ENCODE measurements around the gene CENPE.

CENPE gene

DNA sequence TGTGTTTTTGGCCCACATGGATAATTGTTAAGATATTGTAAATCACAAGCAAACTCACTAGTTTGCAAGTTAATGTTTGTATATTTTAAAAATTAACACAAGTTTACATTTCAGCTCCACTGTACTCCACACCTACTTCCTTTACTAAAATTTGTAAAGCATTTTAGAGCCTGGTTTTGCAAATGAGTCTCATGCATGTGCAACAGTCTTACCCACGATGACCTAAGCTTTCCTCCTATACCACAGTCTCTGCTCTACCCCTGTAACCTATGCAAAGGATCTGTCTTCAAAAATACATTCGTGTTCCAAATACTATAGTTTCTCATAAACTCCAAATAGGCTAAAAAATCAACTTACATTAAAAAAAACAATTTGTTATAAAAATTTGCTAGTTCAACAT lies 108.7 kb downstream of the CENPE start:
- no peak for TF ChIP-seq ZNF18 (tag by site-specific recombination; IDR thresholded peaks at IDR 0.05)
- TF ChIP-seq KLF9 (tag by site-specific recombination; IDR thresholded peaks at IDR 0.05; ENCODE audit: low read depth): no peak
- no peak for TF ChIP-seq ZNF580 (tag by site-specific recombination; IDR thresholded peaks at IDR 0.05)
- no peak for TF ChIP-seq ZSCAN18 (tag by site-specific recombination; IDR thresholded peaks at IDR 0.05)
- TF ChIP-seq ZNF529 (tag by site-specific recombination; IDR thresholded peaks at IDR 0.05; ENCODE audit: insufficient replicate concordance): no peak
- TF ChIP-seq, protein P1, sequence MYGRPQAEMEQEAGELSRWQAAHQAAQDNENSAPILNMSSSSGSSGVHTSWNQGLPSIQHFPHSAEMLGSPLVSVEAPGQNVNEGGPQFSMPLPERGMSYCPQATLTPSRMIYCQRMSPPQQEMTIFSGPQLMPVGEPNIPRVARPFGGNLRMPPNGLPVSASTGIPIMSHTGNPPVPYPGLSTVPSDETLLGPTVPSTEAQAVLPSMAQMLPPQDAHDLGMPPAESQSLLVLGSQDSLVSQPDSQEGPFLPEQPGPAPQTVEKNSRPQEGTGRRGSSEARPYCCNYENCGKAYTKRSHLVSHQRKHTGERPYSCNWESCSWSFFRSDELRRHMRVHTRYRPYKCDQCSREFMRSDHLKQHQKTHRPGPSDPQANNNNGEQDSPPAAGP (tag by site-specific recombination; IDR thresholded peaks at IDR 0.05): no peak
- TF ChIP-seq REST (tag by site-specific recombination; IDR thresholded peaks at IDR 0.05): no peak
- TF ChIP-seq TCF7L2 (IDR thresholded peaks at IDR 0.05; ENCODE audit: borderline replicate concordance, low read depth, low read length): no peak
- TF ChIP-seq ZBTB44 (tag by site-specific recombination; IDR thresholded peaks at IDR 0.05): no peak
- TF ChIP-seq ZNF530 (tag by site-specific recombination; IDR thresholded peaks at IDR 0.05; ENCODE audit: low read depth): no peak
- no peak overlapping the region for H3K27ac ChIP-seq (ENCODE audit: extremely low read depth, low read depth, low read length)
- H3K36me3 ChIP-seq (ENCODE audit: control insufficient read depth in 2 of 2, insufficient read depth in 1 of 2, low read length in 2 of 2): peaks cover 0 to 58% of the 10 kb centered on the region in 2 experiments; a peak in 1 of 3 replicates
- no peaks in the 10 kb centered on the region for H3K9me3 ChIP-seq (ENCODE audit: control insufficient read depth, insufficient read depth, low read depth, low read length)
- no peaks in the 10 kb centered on the region for H3K4me1 ChIP-seq (ENCODE audit: control insufficient read depth, insufficient read depth, low read length)
- POLR2A ChIA-PET: no interaction called here
- CTCF ChIA-PET: interaction anchor here (0.5 to 4.4 kb wide), 3 partner anchors 10 to 1406 kb away, joined by 3 to 21 read pairs (median 3); no protein-coding TSS in a partner anchor
- H3K4me3 ChIP-seq (ENCODE audit: low read depth, low read length): no peak overlapping the region

DNA sequence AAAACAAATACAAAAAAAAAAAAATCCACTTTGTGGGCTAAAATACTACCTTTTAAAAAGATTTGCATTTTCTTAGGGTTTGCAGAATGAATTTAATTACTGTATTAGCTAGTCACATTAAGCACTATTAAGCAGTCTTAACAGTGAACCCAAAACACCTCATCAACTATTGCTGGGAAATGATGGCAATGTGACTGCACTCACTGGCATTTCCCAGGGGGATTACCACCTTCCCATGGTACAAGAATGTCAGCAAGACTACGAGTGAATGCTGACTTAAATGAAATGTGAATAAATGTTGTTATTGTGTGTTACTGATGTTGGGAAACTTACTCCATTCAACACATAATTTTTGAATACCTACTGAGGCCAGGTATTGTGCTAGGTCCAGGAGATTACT lies 111.6 kb downstream of the CENPE start:
- CTCF ChIA-PET: no interaction called here
- H3K36me3 ChIP-seq (ENCODE audit: control insufficient read depth in 2 of 2, insufficient read depth in 1 of 2, low read length in 2 of 2): peaks cover 0 to 58% of the 10 kb centered on the region in 2 experiments; a peak in 1 of 3 replicates
- no peaks in the 10 kb centered on the region for H3K4me1 ChIP-seq (ENCODE audit: control insufficient read depth, insufficient read depth, low read length)
- POLR2A ChIA-PET: interaction anchor here (0.7 kb wide), 1 partner anchor 259 kb away, joined by 3 read pairs; the partner anchor contains the start of gene UBE2D3
- H3K9me3 ChIP-seq (ENCODE audit: control insufficient read depth, insufficient read depth, low read depth, low read length): no peaks in the 10 kb centered on the region
- H3K4me3 ChIP-seq (ENCODE audit: low read depth, low read length): no peak overlapping the region
- H3K27ac ChIP-seq (ENCODE audit: extremely low read depth, low read depth, low read length): no peak overlapping the region
- TF ChIP-seq TRIM28 (IDR thresholded peaks at IDR 0.05; ENCODE audit: borderline replicate concordance, low read length) (no peak), ZBTB44 (tag by site-specific recombination; IDR thresholded peaks at IDR 0.05) (no peak), KLF7 (tag by site-specific recombination; IDR thresholded peaks at IDR 0.05; ENCODE audit: borderline replicate concordance) (no peak), PRDM10 (tag by site-specific recombination; IDR thresholded peaks at IDR 0.05) (no peak), ZNF624 (tag by site-specific recombination; IDR thresholded peaks at IDR 0.05) (no peak), ZNF19 (tag by site-specific recombination; IDR thresholded peaks at IDR 0.05; ENCODE audit: low read depth) (no peak), ZNF223 (tag by site-specific recombination; IDR thresholded peaks at IDR 0.05) (no peak), ZNF214 (tag by site-specific recombination; IDR thresholded peaks at IDR 0.05; ENCODE audit: borderline replicate concordance) (no peak), ZNF544 (tag by site-specific recombination; IDR thresholded peaks at IDR 0.05) (no peak), ZNF23 (tag by site-specific recombination; IDR thresholded peaks at IDR 0.05; ENCODE audit: borderline replicate concordance) (no peak)

Data from HEK293 (cell line).